ENCODE results near the gene LRRC32. TPM values are rescaled to one million over a fixed set of nuclear protein-coding genes. Genes with fewer than 3 reads are reported as not detected.

Gene LRRC32, protein sequence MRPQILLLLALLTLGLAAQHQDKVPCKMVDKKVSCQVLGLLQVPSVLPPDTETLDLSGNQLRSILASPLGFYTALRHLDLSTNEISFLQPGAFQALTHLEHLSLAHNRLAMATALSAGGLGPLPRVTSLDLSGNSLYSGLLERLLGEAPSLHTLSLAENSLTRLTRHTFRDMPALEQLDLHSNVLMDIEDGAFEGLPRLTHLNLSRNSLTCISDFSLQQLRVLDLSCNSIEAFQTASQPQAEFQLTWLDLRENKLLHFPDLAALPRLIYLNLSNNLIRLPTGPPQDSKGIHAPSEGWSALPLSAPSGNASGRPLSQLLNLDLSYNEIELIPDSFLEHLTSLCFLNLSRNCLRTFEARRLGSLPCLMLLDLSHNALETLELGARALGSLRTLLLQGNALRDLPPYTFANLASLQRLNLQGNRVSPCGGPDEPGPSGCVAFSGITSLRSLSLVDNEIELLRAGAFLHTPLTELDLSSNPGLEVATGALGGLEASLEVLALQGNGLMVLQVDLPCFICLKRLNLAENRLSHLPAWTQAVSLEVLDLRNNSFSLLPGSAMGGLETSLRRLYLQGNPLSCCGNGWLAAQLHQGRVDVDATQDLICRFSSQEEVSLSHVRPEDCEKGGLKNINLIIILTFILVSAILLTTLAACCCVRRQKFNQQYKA
- 0.17 and 5.6 TPM in 2 replicates for total RNA-seq

DNA sequence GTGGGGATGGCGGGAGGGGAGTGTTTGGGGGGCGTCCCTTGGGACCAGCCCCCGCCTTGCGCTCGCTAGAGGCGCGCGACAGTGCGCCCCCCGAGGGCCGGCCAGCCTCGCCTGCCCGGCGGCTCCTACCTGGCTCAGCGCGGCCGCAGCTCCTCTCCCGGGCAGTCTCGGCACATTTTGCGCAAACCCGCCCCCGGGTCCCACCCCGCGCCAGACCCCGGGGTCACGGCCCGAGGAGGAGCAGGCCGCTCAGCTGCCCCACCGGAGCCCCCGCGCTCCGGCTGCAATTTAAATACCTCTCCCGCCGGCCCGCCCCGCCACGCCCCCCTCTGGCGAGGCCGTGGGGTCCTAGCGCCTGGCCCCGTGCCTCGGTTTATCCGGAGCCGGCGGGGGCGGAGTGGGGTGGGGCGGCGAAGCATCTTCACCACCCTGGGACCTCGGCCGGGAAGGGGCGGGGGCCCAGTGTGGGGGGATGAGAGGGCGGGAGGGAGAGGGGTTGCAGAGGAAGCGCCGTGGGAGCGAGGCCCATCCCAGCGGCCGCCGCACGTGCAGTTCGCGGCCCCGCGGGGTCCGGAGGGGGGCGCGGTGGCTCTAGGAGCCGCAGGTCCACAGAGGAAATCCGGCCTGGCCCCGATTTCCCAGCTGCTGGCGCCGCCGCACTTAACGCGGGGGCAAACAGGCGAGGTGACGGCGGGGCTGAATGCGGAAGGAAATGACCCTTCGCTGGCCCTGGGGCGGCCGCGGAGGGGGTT, at the start of gene LRRC32:
TSS of gene LRRC32 (minus strand) at position 263 of the 752 bp plus-strand sequence. CDS start 4,793 bp downstream, outside the sequence.
- no peak for DNase-seq (ENCODE audit: low read depth)

DNA sequence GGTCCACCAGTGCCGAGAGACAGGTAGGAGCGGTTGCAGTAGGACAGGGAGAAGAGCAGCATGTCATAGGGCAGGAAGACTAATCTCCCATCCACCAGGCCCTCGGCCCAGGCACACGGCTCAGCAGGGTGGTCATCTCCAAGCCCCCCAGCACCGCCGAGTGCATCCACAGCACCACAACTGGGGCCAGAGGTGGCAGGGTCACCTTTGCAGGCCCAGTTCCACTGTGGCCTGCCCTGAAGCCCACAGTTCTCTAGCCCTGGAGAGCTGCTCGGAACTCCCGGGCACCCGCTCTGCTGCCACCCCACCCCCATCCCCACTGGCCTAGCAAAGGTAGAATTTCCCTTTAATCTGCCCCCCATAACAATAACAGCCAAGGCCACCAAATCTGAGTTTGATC, 49.1 kb upstream of the LRRC32 start:
- DNase-seq (ENCODE audit: low read depth) = no peak

DNA sequence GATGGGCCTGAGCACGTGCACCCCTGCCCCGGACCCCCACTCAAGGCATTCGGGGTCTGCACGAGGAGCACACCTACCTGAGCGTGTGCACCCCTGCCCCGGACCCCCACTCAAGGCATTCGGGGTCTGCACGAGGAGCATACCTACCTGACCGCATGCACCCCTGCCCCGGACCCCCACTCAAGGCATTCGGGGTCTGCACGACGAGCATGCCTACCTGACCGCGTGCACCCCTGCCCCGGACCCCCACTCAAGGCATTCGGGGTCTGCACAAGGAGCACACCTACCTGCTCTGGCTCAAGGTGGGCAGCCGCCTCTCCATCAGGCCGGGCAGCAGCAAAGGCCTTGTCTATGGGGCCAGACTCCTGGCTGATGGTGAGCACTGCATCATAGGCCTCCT, 48.7 kb upstream of the LRRC32 start:
- DNase-seq (ENCODE audit: low read depth) = no peak

DNA sequence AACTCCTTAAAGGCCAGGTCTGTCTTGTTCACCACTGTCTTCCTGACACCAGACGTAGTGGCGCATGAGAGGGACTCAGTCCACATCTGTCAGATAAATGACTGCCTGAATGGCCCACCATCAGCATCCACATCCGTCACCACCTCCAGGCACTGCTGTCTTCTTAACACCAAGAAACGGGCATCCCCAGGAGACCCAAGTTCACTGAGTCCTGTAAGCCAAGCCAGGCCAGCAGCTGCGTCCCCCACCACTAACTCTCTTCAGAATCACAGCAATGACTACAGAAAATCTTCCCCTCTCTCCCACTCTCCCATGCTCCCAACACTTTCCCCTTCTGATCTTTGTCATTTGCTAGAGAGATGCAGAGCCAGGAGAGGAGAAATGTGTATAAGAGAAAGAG, 47.3 kb upstream of the LRRC32 start:
- no peak for DNase-seq (ENCODE audit: low read depth)

DNA sequence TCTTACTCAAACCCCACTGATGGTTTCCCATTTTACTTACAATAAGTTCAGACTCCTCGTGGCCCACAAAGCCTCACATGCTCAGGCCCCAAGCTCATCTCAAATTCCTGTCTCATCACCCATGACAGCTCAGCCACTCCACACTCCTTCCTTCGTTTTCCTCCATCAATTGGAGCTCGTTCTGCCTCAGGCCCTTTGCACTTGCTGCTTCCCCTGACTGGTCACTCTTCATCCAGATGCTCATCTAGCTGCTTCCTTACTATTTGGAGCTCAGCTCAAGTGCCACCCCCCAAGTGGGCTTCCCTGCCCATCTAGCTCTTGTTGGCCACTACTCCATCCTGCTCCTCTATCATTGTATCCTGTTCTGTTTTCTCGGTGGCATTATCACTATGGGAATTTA, 46.8 kb upstream of the LRRC32 start:
- DNase-seq (ENCODE audit: low read depth) = no peak

DNA sequence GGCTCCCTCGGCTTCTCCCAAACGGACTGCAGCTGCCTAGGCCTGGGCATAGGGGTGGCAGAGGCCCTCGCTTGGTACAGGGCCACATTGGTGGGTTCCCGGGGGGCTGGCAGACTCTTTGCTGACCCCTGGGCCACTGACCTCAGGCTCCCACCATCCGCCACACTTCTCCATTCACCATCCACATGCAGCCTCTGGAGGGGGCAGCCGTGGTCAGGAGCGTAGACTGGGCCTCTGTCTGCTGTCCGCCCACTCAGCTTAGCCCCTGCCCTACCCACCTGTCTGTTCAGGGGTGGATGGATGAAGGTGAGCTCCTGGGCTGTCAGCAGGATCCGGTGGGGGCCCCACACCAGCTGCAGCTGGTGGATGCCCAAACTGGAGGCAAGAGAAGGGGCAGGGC, 45.7 kb upstream of the LRRC32 start:
- no peak for DNase-seq (ENCODE audit: low read depth)

DNA sequence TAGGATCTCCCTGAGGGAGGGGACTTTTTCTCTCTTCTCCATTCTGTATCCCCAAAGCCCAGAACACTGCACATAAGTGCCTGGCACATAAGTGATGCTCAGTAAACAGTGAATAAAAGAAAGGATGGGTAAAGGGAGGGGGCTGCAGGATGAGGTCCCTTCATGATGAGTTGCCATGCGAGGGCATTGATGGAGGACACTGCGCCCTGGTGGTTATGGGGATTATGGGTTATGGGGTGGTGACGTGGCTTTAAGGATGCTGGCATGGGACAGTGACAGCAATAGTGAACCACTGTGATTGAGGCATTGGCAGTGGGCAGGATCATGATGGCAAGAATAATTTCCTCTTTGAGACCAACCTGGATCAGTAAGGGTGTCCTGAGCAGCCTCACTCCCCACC, 43.9 kb upstream of the LRRC32 start:
- DNase-seq (ENCODE audit: low read depth) = no peak

DNA sequence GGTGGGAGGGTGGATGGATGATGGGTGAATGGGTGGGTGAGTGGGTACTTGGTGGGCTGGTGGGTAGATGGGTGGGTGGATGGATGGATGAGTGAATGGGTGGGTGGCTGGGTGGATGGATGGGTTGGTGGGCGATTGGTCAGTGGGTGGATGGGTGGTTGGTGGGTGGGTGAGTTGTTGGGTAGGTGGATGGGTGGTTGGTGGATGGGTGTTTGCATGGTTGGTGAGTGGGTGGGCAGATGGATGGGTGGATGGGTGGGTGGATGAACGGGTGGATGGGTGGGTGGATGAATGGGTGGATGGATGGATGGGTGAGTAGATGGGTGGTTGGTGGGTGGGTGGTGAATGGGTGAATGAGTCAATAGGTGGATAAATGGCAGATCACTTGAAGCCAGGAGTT, 43.0 kb upstream of the LRRC32 start:
- DNase-seq (ENCODE audit: low read depth) = no peak

DNA sequence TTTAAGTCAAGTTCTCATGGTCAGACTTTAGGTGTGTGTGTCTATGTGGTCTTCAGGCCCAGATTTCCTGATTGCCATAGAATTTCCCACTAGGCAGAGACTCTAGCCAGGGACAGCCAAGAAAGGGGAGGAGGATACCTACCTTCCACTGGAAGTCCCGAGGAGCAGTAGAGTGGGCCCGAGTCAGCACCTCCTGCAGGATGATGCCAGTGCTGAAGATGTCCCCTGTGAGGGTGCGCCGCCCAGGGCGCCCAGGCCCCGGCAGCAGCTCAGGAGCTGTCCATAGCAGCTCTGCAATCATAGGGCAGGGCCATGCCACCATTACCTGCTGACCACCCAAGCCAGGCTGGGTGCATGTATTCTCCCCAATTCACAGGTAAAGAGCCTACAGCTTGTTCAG, 41.6 kb upstream of the LRRC32 start:
- DNase-seq (ENCODE audit: low read depth) = no peak

DNA sequence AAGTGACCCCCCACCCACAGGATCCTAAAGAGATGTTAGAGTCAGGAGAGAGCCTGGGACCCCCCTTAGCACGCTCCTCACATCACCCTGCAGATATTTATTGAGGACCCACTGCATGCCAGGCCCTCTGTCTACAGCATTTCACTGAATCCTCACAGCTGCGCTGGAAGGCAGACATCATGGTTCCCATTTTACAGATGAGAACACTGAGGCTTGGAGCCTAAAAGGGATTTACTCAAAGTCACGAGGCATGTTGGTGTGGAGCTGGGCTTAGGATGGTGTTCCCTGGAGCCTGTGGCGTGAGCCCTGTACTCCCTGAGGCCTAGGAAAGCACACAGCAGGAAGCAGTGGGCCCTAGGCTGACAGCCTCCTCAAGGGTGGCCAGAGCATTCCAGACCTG, 39.2 kb upstream of the LRRC32 start:
- no peak for DNase-seq (ENCODE audit: low read depth)

DNA sequence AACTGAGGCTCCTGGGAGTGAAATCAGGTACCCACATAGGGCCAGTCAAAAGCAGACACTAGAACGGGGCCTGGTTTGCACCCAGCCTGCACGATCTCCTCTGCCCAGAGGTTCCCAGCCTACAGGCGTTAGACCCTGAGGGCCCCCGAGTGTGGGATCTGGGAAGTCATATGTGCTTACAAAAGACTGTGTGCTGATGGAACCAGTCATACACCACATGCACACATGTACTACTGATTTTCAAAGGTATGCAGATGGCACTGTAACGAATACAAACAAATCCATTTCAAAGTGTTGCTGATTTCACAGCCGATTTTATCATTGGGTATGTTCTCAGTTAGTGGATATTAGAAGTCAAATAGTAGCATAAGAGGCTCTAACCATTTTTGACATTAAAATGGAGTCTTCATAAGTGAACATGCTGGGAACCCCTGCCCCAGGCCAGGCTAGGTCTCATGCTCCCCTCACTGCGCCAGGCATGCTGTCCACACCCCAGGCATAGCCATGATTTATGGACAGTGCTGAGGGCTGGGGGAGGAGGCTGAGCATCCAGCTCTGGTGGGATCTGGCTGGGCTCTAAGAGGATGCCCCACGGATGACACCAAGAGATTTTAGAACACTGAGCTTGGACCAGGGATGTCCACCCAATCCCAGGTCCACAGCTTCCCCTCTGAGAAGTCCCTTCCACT, 38.6 kb upstream of the LRRC32 start:
- DNase-seq (ENCODE audit: low read depth) = no peak

DNA sequence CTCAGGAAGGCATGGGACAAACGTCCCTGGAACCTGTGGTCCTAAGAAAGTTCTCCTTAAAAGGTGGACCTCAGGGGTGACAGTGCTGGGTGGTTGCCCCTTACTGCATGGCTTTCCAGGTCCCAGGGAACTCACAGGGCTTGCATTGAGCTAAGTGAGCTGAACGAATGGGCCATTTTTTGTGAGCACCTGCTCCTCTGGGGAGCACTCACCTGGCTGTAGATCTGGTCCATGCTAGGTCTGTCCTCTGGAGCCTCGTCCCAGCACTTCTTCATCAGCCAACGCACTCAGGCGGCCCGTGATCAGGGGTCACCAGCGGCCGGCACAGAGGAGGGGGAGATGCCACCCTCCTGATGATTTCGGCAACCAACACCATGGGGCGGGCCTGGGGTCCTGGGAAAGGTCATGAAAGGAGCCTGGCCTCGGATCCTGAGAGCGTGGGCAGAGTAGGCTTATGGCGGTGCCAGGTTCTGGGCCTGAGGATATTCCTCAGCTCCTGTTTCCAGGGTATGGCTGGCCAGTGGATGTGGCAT, 36.8 kb upstream of the LRRC32 start:
- no peak for DNase-seq (ENCODE audit: low read depth)

DNA sequence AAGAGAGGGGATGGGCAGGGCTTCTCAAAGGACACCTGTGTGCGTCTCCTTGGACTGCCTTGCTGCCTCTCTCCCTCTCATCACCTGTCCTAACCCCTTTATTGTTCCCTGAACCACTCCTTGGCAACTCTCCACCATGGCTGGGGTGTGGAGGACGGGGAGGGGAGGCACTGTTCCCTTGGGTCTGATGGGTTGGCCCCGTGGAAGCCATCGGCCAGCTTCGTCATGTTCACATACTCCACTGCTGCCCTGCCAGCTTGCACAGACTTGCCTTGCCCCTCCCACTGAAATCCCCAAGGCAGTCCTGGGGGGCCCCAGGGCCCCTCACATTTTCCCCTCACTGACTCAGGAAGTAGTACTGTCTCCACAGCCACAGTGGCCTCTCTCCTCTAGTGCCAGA, 36.1 kb upstream of the LRRC32 start:
- no peak for DNase-seq (ENCODE audit: low read depth)

DNA sequence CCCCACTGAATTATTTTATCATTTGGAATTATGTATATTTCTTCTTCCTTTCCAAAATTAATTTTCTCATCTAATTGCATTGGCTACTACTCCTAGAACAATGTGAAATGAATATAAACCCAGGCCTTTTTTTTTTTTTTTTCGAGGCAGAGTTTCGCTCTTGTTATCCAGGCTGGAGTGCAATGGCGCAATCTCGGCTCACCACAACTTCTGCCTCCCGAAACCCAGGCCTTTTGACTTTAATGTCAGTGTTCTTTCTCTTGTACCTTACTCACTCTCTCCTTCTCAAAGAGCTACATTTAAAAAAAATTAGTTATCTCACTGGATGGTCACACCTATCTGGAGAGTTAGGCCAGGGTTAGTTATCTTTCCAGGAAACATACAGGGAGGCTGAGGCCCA, 35.3 kb upstream of the LRRC32 start:
- DNase-seq (ENCODE audit: low read depth) = no peak

DNA sequence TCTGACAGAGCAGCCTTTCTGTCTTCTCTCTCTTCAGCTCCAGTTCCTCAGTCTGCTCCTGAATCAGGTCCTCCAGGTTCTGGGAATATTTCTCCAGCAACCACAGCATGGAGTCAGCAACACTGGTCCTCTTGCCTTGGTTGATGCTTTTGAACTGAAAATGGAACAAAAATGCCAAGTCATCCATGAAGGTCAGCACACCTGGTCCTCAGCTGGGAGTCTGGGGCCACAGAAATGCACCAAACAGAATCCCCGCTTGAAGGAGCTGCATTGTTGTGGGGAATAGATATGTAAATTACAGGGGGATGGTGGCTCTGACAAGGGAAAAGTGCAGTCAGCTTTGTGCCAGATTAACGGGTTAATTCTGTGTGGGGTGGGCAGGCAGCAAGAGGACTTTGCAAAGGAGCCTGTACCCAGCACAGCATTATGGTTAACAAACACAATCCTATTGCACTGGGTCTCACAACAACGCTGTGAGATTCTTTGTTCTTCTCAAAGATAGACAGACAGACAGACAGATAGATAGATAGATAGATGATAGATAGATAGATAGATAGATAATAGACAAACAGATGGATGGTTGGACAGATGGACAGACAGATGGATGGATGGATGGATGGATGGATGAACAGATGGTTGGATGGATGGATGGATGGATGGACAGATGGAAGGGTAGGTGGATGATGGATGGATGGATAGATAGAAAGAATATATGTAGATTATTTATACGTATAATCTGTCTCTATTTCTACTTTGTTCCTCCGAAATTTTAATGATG, 33.8 kb upstream of the LRRC32 start:
- no peak for DNase-seq (ENCODE audit: low read depth)

DNA sequence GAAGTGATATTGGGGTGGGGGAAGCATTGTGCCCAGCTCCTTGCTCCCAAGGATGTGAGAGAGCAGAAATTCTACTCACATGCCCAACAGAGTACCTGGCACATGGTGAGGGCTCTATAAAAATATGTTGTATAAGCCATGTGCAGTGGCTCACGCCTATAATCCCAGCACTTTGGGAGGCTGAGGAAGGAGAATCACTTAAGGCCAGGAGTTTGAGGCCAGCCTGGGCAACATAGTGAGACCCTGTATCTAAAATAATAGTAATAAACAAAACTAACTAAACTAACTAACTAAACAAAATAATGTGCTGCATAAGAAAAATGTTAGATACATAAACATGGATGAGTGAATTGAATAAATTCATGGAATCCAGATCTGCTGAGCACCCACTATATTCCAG, 33.2 kb upstream of the LRRC32 start:
- DNase-seq (ENCODE audit: low read depth) = no peak

DNA sequence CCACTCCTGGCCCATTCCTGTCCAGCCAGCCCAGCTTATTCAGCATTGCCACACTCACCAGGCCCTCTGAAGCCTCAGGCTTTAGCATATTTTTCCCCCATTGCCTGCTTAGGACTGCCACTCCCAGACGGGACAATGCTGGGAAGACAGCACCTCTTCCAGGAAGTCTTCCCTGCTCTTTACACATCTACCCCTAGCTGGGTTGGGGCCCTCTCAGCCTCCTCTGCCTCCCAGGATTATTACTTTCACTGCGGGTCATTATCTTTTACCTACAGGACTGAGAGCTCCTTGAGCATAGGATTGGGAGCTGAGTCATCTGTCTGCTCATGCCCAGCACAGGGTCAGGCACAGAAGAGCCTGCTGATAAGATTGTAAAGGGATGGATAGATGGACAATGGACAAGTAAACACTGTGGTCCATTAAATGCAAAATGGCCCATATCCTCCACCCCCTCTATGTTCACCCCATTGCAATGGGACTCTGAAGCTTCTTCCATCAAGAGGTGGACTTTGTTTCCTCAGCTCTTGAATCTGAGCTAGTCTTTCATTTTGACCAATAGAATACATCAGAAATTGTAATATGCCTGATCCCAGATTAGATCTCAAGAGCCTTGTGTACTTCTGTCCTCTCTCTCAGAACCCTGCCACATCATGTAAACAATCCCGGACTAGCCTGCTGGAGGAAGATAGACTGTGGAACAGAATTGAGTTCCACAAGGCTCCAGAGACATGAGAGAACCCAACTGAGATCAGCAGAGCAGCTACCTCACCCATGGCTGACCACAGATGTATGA, 32.0 kb upstream of the LRRC32 start:
- no peak for DNase-seq (ENCODE audit: low read depth)

DNA sequence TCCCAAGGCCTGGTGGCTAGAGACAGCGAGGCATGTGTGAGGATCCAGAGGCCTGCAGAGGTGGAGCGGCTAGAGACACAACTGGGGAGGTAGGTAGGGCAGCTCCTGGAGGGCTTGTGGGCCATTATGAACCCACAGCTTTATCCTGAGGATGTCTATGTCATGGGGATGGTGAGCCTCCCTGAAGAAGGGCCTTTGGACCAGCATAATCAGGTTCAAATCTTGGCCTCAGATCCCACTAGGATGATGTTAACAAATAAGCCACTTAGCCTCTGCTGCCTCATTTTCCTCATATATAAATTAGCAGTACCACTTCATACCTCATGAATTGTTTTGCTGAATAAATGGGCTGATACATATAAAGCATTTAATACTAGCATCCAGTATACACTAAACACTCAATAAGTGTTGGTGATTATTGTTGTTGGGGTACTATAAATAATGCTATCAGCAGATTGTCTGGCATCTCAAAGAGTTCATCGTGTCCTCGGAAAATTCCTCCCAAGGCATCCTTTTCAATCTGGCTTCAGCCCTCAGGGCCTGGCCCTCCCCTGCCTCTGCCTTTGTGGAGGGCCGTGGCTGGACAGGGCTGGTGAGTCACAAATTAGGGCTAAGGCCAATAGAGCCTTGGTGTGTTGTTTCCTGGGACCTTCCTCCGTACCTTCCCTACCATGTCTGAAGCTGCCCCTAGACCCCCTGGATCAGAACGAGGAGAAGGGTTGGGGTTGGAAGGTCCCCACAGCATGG, 30.9 kb upstream of the LRRC32 start:
- DNase-seq (ENCODE audit: low read depth) = no peak
